Measurements from ENCODE around the gene ZNF580. TPM values are rescaled to one million over a fixed set of nuclear protein-coding genes. Genes with fewer than 3 reads are reported as not detected.

ZNF580 gene
- total RNA-seq, 1 donor from 2014 or later = 37.4 TPM

DNA sequence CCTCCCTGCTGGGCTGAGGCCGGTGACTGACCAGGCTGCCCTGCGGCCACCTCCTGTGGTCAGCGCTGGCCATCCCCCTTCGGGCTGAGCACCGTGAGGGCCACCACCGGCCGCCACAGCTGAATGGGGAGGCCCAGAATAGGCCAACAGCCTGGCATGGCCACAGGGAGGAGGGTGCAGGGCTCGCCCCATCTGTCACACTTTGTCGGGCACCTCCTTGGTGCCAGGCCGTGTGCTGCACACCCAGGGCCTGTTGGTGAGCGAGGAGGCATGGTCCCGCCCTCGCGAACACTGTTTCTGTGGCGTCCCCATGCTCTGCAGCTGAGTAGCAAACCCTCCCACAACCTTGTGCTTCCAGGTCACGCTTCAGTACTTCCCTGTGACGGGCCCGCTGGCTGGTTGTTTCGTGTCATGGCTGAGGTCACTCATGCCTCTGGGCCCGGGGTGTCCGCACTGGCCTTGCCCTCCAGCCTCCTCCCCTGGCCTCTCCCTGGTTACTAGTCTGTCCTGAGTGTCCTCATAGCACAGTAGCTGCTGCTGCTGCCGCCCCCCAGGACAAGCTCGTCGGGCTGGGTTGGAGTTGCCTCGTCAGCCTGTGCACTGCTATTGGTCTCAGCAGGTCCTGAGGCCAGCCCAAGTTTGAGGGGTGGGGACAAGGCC is 49.4 kb downstream of the ZNF580 start:
- Mint-ChIP-seq H3K9me3 (no peaks in the 10 kb centered on the region), H3K4me3 (no peak overlapping the region), H3K27me3 (no peaks in the 10 kb centered on the region), H3K36me3 (no peaks in the 10 kb centered on the region), H3K4me1 (ENCODE audit: unreplicated experiment) (no peaks in the 10 kb centered on the region), H3K27ac (no peak overlapping the region)
- DNase-seq (ENCODE audit: extremely low spot score, unreplicated experiment) = no peak
- TF ChIP-seq, protein P1, sequence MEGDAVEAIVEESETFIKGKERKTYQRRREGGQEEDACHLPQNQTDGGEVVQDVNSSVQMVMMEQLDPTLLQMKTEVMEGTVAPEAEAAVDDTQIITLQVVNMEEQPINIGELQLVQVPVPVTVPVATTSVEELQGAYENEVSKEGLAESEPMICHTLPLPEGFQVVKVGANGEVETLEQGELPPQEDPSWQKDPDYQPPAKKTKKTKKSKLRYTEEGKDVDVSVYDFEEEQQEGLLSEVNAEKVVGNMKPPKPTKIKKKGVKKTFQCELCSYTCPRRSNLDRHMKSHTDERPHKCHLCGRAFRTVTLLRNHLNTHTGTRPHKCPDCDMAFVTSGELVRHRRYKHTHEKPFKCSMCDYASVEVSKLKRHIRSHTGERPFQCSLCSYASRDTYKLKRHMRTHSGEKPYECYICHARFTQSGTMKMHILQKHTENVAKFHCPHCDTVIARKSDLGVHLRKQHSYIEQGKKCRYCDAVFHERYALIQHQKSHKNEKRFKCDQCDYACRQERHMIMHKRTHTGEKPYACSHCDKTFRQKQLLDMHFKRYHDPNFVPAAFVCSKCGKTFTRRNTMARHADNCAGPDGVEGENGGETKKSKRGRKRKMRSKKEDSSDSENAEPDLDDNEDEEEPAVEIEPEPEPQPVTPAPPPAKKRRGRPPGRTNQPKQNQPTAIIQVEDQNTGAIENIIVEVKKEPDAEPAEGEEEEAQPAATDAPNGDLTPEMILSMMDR (conservative IDR thresholded peaks at IDR 0.05) = no peak

DNA sequence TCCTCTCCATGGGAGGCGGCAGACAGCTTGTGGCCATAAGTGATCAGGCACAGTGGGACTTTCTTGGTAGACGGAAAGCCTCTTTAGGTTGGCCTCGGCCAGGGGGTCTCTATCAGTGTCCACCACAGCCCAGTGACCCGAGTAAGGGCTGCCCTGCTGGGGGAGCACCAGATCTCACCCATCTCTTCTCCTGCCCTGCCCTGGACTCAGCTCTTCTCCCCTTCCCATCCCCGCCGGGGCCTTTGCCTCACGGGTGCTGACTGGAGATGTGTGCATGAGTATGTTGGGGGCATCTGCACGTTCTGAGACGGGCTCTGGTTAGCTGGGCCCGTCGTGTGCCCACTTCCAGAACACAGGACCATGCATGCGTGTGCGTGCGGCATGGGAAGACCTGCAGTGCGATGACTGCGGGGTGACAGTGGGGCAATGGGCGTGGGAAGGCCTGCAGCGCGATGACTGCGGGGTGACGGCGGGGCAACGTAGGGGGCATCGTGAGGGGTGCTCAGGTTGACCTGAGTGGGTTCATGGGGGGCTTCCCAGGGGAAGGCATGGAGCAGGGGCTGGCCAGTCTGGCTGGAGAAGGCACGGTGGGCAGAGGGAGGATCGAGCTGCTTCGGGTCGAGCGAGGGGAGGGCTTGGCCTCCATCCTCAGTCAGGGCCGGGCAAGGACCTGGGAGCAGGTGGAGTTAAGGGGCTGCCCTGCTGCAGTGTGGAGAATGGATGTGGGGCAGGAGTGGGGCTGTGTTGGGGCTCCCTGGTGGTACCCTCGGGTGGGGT is 50.2 kb downstream of the ZNF580 start:
- TF ChIP-seq, protein P1 (conservative IDR thresholded peaks at IDR 0.05) = no peak
- Mint-ChIP-seq H3K36me3 (no peaks in the 10 kb centered on the region), H3K9me3 (no peaks in the 10 kb centered on the region), H3K4me1 (ENCODE audit: unreplicated experiment) (no peaks in the 10 kb centered on the region), H3K27me3 (no peaks in the 10 kb centered on the region), H3K27ac (no peak overlapping the region), H3K4me3 (no peak overlapping the region)
- no peak for DNase-seq (ENCODE audit: extremely low spot score, unreplicated experiment)

DNA sequence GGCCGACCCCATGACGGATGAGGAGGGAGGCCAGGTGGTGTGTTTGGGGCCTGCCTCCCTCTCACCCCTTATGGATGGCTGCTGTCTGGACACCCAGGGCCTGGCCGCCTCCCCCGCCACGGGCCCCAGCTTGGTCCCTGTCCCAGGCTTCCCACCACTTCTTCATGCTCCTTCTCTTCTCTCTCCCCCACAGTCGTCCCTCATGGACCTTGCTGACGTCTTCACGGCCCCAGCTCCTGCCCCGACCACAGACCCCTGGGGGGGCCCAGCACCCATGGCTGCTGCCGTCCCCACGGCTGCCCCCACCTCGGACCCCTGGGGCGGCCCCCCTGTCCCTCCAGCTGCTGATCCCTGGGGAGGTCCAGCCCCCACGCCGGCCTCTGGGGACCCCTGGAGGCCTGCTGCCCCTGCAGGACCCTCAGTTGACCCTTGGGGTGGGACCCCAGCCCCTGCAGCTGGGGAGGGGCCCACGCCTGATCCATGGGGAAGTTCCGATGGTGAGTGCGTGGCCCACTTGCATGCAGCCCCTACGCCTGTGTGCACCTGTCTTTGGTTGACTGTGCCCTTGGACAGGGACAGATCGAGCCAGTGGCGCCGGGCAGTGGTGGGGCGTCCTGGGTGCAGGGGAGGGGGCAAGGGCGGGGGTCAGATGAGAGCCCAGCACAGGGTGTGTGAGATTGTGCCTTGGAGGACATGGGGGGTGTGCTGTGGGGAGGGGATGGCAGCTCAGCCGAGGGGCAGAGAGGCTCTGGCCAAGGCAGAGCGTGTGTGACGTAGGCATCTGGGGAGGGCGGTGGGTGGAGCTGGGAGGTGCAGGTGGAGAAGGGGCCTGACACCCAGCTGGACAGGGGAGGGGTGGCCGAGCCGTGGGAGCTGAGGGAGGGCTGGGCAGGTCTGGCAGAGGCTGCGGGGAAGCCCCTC is 51.0 kb downstream of the ZNF580 start:
- no peaks in the 10 kb centered on the region for H3K36me3 Mint-ChIP-seq
- H3K9me3 Mint-ChIP-seq = no peaks in the 10 kb centered on the region
- no peaks in the 10 kb centered on the region for H3K4me1 Mint-ChIP-seq (ENCODE audit: unreplicated experiment)
- no peak overlapping the region for H3K4me3 Mint-ChIP-seq
- H3K27ac Mint-ChIP-seq = no peak overlapping the region
- no peaks in the 10 kb centered on the region for H3K27me3 Mint-ChIP-seq
- TF ChIP-seq, protein P1 (conservative IDR thresholded peaks at IDR 0.05) = no peak
- DNase-seq (ENCODE audit: extremely low spot score, unreplicated experiment) = no peak

DNA sequence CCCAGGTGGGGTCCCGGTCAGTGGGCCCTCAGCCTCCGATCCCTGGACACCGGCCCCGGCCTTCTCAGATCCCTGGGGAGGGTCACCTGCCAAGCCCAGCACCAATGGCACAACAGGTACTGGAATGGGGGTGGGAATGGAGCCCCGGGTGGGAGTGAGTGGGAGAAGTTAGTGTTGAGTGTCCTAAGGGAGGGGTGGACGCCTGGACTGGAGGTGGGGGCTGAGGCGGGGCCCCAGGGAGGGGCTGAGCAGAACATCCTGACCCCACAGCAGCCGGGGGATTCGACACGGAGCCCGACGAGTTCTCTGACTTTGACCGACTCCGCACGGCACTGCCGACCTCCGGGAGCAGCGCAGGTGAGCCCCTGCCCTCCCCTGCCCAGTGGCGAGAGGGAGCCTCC is 51.9 kb downstream of the ZNF580 start:
- Mint-ChIP-seq H3K36me3 (no peaks in the 10 kb centered on the region), H3K9me3 (no peaks in the 10 kb centered on the region), H3K4me3 (no peak overlapping the region), H3K27ac (no peak overlapping the region), H3K27me3 (no peaks in the 10 kb centered on the region), H3K4me1 (ENCODE audit: unreplicated experiment) (no peaks in the 10 kb centered on the region)
- TF ChIP-seq, protein P1 (conservative IDR thresholded peaks at IDR 0.05) = no peak
- DNase-seq (ENCODE audit: extremely low spot score, unreplicated experiment) = no peak

Other genes with a start within 250 kb of the ZNF580 start
- 40.7 and 91.3 TPM in 2 replicates for gene UBE2S, start 233.2 kb upstream of the ZNF580 start, total RNA-seq (ENCODE audit: low replicate concordance)
- gene SHISA7, start 197.7 kb upstream of the ZNF580 start, total RNA-seq (ENCODE audit: low replicate concordance) = 0.05 and 0.22 TPM in 2 replicates
- 44.2 and 47.5 TPM in 2 replicates for gene ISOC2, start 179.4 kb upstream of the ZNF580 start, total RNA-seq (ENCODE audit: low replicate concordance)
- not detected in 2 replicates for gene C19orf85, start 176.3 kb upstream of the ZNF580 start, total RNA-seq (ENCODE audit: low replicate concordance)
- gene ZNF628, start 164.4 kb upstream of the ZNF580 start, total RNA-seq (ENCODE audit: low replicate concordance) = 10.3 and 13.2 TPM in 2 replicates
- 46.5 and 64.3 TPM in 2 replicates for gene NAT14, start 155.8 kb upstream of the ZNF580 start, total RNA-seq (ENCODE audit: low replicate concordance)
- 0.83 and 1.5 TPM in 2 replicates for gene SSC5D, start 152.6 kb upstream of the ZNF580 start, total RNA-seq (ENCODE audit: low replicate concordance)
- gene SBK2, start 103.9 kb upstream of the ZNF580 start, total RNA-seq (ENCODE audit: low replicate concordance) = 0.75 TPM in 1 of 2 replicates, not detected in the other
- 0.24 and 0.36 TPM in 2 replicates for gene SBK3, start 95.5 kb upstream of the ZNF580 start, total RNA-seq (ENCODE audit: low replicate concordance)
- 21.1 and 23.9 TPM in 2 replicates for gene ZNF579, start 60.2 kb upstream of the ZNF580 start, total RNA-seq (ENCODE audit: low replicate concordance)
- gene FIZ1, start 41.5 kb upstream of the ZNF580 start, total RNA-seq (ENCODE audit: low replicate concordance) = 18.4 and 22.4 TPM in 2 replicates
- gene ZNF524, start 40.7 kb upstream of the ZNF580 start, total RNA-seq (ENCODE audit: low replicate concordance) = 13.6 and 23.9 TPM in 2 replicates
- 14.6 and 16.2 TPM in 2 replicates for gene ZNF865, start 35.4 kb upstream of the ZNF580 start, total RNA-seq (ENCODE audit: low replicate concordance)
- gene ZNF784, start 16.4 kb upstream of the ZNF580 start, total RNA-seq (ENCODE audit: low replicate concordance) = 9.4 and 9.6 TPM in 2 replicates
- gene ZNF581, start 2.6 kb downstream of the ZNF580 start, total RNA-seq (ENCODE audit: low replicate concordance) = 41.3 and 43.1 TPM in 2 replicates
- 16.1 and 18.1 TPM in 2 replicates for gene CCDC106, start 7.2 kb downstream of the ZNF580 start, total RNA-seq (ENCODE audit: low replicate concordance)
- 170 and 232 TPM in 2 replicates for gene U2AF2, start 14.0 kb downstream of the ZNF580 start, total RNA-seq (ENCODE audit: low replicate concordance)
- 121 and 127 TPM in 2 replicates for gene EPN1, start 34.2 kb downstream of the ZNF580 start, total RNA-seq (ENCODE audit: low replicate concordance)
- gene NLRP9, start 97.4 kb downstream of the ZNF580 start, total RNA-seq (ENCODE audit: low replicate concordance) = not detected in 2 replicates
- gene RFPL4A, start 118.1 kb downstream of the ZNF580 start, total RNA-seq (ENCODE audit: low replicate concordance) = not detected in 2 replicates
- not detected in 2 replicates for gene RFPL4AL1, start 128.1 kb downstream of the ZNF580 start, total RNA-seq (ENCODE audit: low replicate concordance)
- not detected in 2 replicates for gene NLRP11, start 191.0 kb downstream of the ZNF580 start, total RNA-seq (ENCODE audit: low replicate concordance)
- not detected in 2 replicates for gene NLRP4, start 195.5 kb downstream of the ZNF580 start, total RNA-seq (ENCODE audit: low replicate concordance)

All from type B pancreatic cell (in vitro differentiated cells).